NCI-H187 (cell line): ENCODE results near the gene UGT1A5.
"Not testable (repeated sequence)": the region's sequence is repeated elsewhere in the genome, so short reads cannot be mapped to it uniquely, and the experiment has no call there.

Source experiments
- DNase-seq, 2 experiments: peaks; one replicate each; lab custom pipeline; 2025; lab: John Stamatoyannopoulos, UW

Gene UGT1A5

DNA sequence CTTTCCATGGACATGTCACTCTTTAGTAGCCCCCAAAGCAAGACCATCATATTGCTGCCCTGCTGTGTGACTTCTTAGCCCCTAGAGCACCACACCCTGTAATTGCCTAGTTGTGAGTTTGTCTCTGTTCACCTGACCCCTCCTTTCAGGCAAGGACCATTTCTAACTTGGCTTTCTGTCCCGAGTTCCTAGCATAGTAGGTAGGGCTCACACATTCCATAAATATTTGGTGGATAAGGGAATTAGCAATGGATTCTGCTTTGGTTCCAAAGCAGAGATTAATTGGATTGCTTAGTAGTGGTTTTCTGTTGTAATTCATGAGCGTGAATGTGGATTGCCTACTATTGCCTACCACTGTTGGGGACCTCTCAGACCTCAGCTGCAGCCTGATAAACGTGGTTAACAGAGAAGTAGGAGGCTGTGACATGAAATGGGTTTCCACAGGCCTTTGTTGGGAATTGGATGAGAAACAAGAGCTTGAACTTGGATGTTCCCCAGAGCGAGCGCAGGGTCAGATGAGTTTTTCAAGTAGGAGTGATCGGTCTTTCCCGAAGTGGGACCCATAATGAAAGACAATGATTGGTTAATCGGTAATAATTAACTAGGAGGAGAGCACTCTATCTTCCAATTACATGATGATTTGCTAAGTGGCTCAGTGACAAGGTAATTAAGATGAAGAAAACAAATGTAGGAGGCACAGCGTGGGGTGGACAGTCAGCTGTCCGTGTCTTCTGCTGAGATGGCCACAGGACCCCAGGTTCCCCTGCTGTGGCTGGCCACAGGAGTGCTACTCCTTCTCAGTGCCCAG, 34.0 kb downstream of the UGT1A5 start:
- DNase-seq = no peak

DNA sequence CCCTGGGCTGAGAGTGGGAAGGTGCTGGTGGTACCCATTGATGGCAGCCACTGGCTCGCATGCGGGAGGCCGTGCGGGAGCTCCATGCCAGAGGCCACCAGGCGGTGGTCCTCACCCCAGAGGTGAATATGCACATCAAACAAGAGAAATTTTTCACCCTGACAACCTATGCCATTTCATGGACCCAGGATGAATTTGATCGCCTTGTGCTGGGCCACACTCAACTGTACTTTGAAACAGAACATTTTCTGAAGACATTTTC, 34.5 kb downstream of the UGT1A5 start:
- no peak for DNase-seq

GRCh38 chr2:233750689-233751088, 38.0 kb downstream of the UGT1A5 start:
- DNase-seq = not testable (repeated sequence)

DNA sequence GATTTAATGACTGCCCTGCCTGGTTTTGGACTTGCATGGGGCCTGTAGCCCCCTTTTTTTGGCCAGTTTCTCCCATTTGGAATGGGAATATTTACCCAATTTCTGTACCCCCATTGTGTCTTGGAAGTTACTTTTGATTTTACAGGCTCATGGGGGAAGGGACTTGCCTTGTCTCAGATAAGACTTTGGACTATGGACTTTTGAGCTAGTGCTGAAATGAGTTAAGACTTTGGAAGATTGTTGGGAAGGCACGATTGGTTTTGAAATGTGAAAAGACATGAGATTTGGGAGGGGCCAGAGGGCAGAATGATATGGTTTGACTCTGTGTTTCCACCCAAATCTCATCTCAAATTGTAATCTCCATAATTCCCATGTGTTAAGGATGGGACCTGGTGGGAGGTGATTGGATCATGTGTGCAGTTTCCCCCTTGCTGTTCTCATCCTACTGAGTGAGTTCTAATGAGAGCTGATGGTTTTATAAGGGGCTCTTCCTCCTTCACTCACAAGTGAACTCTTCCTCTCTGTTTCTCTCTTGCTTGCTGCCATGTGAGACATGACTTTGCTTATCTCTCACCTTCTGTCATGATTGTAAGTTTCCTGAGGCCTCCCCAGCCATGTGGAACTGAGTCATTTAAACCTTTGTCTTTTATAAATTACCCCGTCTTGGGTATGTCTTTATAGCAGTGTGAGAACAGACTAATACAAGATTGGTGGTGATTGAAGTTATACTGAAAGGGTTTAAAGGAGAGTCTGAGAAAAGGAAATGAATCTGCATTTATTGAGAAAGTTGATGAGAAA, 38.7 kb downstream of the UGT1A5 start:
- DNase-seq = not testable (repeated sequence)

DNA sequence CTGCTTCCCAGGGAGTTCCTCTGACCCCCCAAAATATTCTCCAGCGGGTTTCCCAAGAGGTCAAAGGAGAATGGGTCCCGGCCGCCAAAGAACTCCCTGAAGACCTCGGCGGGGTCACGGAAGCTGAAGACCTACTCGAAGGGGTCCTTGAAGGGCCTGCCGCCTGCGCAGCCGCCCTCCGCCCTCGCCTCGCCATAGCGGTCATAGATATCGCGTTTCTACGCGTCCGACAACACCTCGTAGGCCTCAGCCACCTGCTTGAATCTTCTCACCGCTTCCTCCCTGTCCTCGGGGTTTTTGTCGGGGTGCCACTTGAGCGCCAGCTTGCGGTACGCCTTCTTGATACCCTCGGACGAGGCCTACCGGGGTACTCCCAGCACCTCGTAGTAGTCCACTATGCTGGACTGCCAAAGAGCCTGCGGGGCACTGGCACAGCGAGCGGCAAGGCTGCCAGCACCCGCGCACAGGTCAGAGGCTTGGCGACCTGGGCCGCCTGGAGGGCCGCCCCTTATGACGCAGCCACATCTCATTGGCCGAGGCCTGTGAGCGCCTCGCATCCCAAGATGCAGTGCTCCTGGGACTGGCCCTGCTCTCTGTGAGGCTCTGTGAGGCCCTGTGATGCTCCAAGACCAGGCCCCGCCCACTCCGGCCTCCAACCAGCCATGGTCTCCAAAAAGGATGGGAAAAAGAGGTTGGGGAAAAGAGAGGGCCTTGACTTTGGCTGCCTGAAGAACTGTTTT, 42.3 kb downstream of the UGT1A5 start:
- no peak for DNase-seq

DNA sequence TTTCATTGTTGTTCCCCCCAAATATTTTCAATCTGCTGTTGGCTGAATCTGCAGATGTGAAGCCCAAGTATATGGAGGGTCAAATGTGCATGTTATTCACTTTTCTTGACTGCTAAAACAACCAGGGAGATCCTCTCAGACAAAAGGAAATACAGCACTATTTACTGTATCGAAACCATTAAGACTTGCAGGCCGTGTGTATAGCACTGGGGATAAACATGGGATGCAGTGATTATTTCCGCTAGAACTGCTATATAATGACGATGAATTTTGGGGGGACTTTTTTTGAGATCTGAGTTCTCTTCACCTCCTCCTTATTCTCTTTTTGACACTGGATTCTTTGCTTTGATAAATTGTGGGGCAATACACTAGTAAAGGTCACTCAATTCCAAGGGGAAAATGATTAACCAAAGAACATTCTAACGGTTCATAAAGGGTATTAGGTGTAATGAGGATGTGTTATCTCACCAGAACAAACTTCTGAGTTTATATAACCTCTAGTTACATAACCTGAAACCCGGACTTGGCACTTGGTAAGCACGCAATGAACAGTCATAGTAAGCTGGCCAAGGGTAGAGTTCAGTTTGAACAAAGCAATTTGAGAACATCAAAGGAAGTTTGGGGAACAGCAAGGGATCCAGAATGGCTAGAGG, 43.8 kb downstream of the UGT1A5 start:
- no peak for DNase-seq

DNA sequence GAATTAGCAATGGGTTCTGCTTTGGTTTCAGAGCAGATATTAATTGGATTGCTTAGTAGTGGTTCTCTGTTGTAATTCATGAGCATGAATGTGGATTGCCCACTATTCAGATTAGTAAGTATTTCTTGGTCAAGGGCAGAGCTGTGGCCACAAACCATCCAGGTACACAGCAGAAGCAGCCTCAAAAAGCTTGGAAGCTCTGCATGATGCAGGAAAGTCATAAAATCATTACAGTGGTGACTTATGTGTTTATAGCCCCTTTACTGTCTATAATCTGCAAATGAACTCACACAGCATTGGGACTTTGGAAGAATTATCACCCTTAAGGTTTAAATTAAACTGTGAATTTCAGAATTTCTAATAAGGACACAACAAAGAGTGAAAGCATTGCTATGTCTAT, 45.4 kb downstream of the UGT1A5 start:
- DNase-seq = no peak

GRCh38 chr2:233758849-233759248, 46.1 kb downstream of the UGT1A5 start:
- DNase-seq = no peak

DNA sequence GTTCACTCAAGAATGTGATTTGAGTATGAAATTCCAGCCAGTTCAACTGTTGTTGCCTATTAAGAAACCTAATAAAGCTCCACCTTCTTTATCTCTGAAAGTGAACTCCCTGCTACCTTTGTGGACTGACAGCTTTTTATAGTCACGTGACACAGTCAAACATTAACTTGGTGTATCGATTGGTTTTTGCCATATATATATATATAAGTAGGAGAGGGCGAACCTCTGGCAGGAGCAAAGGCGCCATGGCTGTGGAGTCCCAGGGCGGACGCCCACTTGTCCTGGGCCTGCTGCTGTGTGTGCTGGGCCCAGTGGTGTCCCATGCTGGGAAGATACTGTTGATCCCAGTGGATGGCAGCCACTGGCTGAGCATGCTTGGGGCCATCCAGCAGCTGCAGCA, 47.3 kb downstream of the UGT1A5 start, which contains the start of gene UGT1A1:
Gene UGT1A1, plus strand, starts transcription at position 228 of the 400 bp plus-strand sequence. Its CDS starts 18 bp downstream, at position 246.
- DNase-seq = no peak

DNA sequence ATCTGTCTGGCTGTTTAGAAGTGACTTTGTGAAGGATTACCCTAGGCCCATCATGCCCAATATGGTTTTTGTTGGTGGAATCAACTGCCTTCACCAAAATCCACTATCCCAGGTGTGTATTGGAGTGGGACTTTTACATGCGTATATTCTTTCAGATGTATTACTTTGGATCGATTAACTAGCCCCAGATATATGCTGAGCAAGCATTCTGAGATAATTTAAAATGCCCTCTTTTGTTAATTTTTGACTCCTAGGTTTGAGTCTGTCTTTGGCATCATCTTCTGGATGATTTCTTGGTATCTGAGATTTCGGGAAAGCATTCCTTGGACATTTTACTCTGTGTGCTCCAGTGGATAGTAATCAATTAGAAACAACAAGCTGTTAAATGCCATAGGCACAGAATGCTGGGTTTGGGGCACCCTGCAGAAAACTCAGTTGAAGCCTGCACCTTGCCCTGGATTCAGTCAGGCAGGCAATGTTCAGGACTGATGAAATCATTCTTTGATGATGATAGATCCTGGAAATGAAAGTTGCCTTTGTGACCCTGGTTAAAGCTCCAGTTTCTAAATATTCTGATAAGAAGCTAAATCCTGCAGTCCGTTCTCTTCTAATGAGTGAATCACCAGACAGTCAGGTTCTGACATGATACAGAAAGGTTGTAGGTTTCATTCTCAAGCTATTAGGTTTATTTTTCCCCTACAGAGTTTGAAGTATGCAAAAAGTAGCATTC, 48.5 kb downstream of the UGT1A5 start:
- no peak for DNase-seq

- no peak for DNase-seq
Observed at GRCh38 chr2:233764264-233764663, 51.6 kb downstream of the UGT1A5 start.

GRCh38 chr2:233764761-233765160, 52.1 kb downstream of the UGT1A5 start:
- no peak for DNase-seq

- DNase-seq = no peak
Observed at GRCh38 chr2:233766416-233766815, 53.7 kb downstream of the UGT1A5 start.

DNA sequence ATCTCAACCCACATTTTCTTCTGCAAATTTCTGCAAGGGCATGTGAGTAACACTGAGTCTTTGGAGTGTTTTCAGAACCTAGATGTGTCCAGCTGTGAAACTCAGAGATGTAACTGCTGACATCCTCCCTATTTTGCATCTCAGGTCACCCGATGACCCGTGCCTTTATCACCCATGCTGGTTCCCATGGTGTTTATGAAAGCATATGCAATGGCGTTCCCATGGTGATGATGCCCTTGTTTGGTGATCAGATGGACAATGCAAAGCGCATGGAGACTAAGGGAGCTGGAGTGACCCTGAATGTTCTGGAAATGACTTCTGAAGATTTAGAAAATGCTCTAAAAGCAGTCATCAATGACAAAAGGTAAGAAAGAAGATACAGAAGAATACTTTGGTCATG, 55.4 kb downstream of the UGT1A5 start:
- no peak for DNase-seq

- DNase-seq = no peak
Observed at GRCh38 chr2:233769260-233769659, 56.6 kb downstream of the UGT1A5 start.

- DNase-seq = no peak
Observed at GRCh38 chr2:233772153-233772552, 59.4 kb downstream of the UGT1A5 start.

GRCh38 chr2:233772583-233772982, 59.9 kb downstream of the UGT1A5 start:
- no peak for DNase-seq

- no peak for DNase-seq
Observed at GRCh38 chr2:233773854-233774253, 61.1 kb downstream of the UGT1A5 start.

GRCh38 chr2:233775414-233775813, 62.7 kb downstream of the UGT1A5 start:
- DNase-seq = no peak

GRCh38 chr2:233778030-233778429, 65.3 kb downstream of the UGT1A5 start, which contains the start of gene MROH2A:
TSS of gene MROH2A (plus strand) at chr2:233778330. CDS start at chr2:233779359, 1,029 bp downstream.
- DNase-seq = no peak

- no peak for DNase-seq
Observed at GRCh38 chr2:233779722-233780121, 67.0 kb downstream of the UGT1A5 start.
